Measurements from ENCODE around the gene TTL. TPM values are rescaled to one million over a fixed set of nuclear protein-coding genes. Genes with fewer than 3 reads are reported as not detected.
A peak's percentile ranks its signal among the peaks of the same experiment; 100 is the strongest.

The TTL gene
- total and polyA plus RNA-seq, 4 donors: 3.6 to 9.5 (median 7.1) TPM

- no peak for DNase-seq (ENCODE audit: low spot score)
- Histone ChIP-seq H3K27ac (ENCODE audit: low read depth in 1 of 2, low read length in 2 of 2) (peak overlapping the region; percentile 63 to 78), H3K4me3 (ENCODE audit: low read depth in 1 of 3, low read length in 3 of 3) (peak overlapping the region; percentile 88 to 98 (median 95)), H3K9me3 (ENCODE audit: control insufficient read depth in 4 of 4, low read length in 3 of 4) (no peaks in the 10 kb centered on the region), H3K4me1 (ENCODE audit: control insufficient read depth in 4 of 4, insufficient read depth in 4 of 4, low read length in 3 of 4) (peaks cover 7 to 33% (median 22%) of the 10 kb centered on the region in 4 donors), H3K9ac (ENCODE audit: low read depth in 1 of 2, low read length in 2 of 2) (peak overlapping the region; percentile 63 to 69), H3K36me3 (ENCODE audit: control insufficient read depth in 4 of 4, insufficient read depth in 3 of 4, low read depth in 1 of 4, low read length in 3 of 4) (peaks cover 0 to 7% (median 2%) of the 10 kb centered on the region in 4 donors), H3K27me3 (ENCODE audit: control insufficient read depth in 4 of 4, insufficient read depth in 4 of 4, low read length in 3 of 4) (no peaks in the 10 kb centered on the region)
- WGBS: 8% methylated on average over 18 of the region's 18 CpGs
- TF ChIP-seq RAD21 (IDR thresholded peaks at IDR 0.05) (no peak), NR2F2 (IDR thresholded peaks at IDR 0.05) (no peak), FOXA1 (IDR thresholded peaks at IDR 0.05) (no peak), YY1 (IDR thresholded peaks at IDR 0.05) (no peak), TAF1 (conservative IDR thresholded peaks at IDR 0.05) (no peak), JUND (IDR thresholded peaks at IDR 0.05) (no peak), REST (IDR thresholded peaks at IDR 0.05) (no peak), HNF4G (IDR thresholded peaks at IDR 0.05) (no peak), FOXA2 (IDR thresholded peaks at IDR 0.05) (no peak), MAX (IDR thresholded peaks at IDR 0.05) (no peak), SP1 (IDR thresholded peaks at IDR 0.05) (no peak), HNF4A (conservative IDR thresholded peaks at IDR 0.05) (no peak), RXRA (IDR thresholded peaks at IDR 0.05) (no peak), EGR1 (IDR thresholded peaks at IDR 0.05; ENCODE audit: low read depth in 2 of 2) (no peak)
- TF ChIP-seq, protein P1, sequence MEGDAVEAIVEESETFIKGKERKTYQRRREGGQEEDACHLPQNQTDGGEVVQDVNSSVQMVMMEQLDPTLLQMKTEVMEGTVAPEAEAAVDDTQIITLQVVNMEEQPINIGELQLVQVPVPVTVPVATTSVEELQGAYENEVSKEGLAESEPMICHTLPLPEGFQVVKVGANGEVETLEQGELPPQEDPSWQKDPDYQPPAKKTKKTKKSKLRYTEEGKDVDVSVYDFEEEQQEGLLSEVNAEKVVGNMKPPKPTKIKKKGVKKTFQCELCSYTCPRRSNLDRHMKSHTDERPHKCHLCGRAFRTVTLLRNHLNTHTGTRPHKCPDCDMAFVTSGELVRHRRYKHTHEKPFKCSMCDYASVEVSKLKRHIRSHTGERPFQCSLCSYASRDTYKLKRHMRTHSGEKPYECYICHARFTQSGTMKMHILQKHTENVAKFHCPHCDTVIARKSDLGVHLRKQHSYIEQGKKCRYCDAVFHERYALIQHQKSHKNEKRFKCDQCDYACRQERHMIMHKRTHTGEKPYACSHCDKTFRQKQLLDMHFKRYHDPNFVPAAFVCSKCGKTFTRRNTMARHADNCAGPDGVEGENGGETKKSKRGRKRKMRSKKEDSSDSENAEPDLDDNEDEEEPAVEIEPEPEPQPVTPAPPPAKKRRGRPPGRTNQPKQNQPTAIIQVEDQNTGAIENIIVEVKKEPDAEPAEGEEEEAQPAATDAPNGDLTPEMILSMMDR (IDR thresholded peaks at IDR 0.05; ENCODE audit: low read depth, low read length, missing input control): no peak
- TF ChIP-seq, protein P2, sequence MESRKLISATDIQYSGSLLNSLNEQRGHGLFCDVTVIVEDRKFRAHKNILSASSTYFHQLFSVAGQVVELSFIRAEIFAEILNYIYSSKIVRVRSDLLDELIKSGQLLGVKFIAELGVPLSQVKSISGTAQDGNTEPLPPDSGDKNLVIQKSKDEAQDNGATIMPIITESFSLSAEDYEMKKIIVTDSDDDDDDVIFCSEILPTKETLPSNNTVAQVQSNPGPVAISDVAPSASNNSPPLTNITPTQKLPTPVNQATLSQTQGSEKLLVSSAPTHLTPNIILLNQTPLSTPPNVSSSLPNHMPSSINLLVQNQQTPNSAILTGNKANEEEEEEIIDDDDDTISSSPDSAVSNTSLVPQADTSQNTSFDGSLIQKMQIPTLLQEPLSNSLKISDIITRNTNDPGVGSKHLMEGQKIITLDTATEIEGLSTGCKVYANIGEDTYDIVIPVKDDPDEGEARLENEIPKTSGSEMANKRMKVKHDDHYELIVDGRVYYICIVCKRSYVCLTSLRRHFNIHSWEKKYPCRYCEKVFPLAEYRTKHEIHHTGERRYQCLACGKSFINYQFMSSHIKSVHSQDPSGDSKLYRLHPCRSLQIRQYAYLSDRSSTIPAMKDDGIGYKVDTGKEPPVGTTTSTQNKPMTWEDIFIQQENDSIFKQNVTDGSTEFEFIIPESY (IDR thresholded peaks at IDR 0.05): no peak
- TF ChIP-seq, protein P3, sequence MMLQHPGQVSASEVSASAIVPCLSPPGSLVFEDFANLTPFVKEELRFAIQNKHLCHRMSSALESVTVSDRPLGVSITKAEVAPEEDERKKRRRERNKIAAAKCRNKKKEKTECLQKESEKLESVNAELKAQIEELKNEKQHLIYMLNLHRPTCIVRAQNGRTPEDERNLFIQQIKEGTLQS (IDR thresholded peaks at IDR 0.05): no peak
These were observed 61.2 kb downstream of the TTL start for GRCh38 chr2:112542984-112543661.
